A549 (cell line): ENCODE data around the gene RPS6KA3. TPM values are rescaled to one million over a fixed set of nuclear protein-coding genes. Genes with fewer than 3 reads are reported as not detected.

Experiments
- ATAC-seq, 2 experiments: fragments of 200-7000 bp in 1 of 2; fragments of >200 bp in 1 of 2; cut with Nextera tagmentation in 1 of 2; cut with Tn5 transposase in 1 of 2; 3 replicates each; pipeline versions ENCODE4 v1.8.0 to v1.9.1; 2018 to 2020; ENCODE audit warnings: mild to moderate bottlenecking in 1 of 2, moderate library complexity in 1 of 2
- CTCF ChIA-PET: fragments of 300-600 bp; sonication (Branson Sonifier 250); formaldehyde crosslinking; extraction: SDS; loops from one replicate; lab custom pipeline; 2021; ENCODE audit warnings: antibody characterized with exemption, inconsistent platforms; lab: Yijun Ruan, JAX
- POLR2A ChIA-PET: fragments of 350-600 bp; formaldehyde crosslinking; extraction: SDS; loops from one replicate; lab custom pipeline; 2021; ENCODE audit warnings: antibody characterized with exemption, inconsistent platforms; lab: Yijun Ruan, JAX
- DNase-seq, 2 experiments: peaks; one replicate each; pipeline versions ENCODE4 v3.0.0 to v3.0.0-alpha.2; 2011 to 2016; ENCODE audit warnings: low read depth in 1 of 2, low spot score in 1 of 2
- FAIRE-seq: peaks from 2 replicates; lab custom pipeline; 2011; peaks lifted over from hg19 to GRCh38; lab: Jason Lieb, UNC
- H3K27ac ChIP-seq, 2 experiments: fragments of >200 bp; sonication (Bioruptor Twin); formaldehyde crosslinking; 3 replicates each; pipeline ENCODE4 v1.5.1; 2016 to 2017
- H3K4me1 ChIP-seq: fragments of >200 bp; sonication (Bioruptor Twin); formaldehyde crosslinking; 3 replicates; pipeline ENCODE4 v1.6.1; 2016
- H3K4me2 ChIP-seq: fragments of >200 bp; sonication (Bioruptor Twin); formaldehyde crosslinking; 3 replicates; pipeline ENCODE4 v1.6.1; 2016
- H3K4me3 ChIP-seq: fragments of >200 bp; sonication (Bioruptor Twin); formaldehyde crosslinking; 3 replicates; pipeline ENCODE4 v1.5.1; 2016
- H3K9me3 ChIP-seq: fragments of >200 bp; sonication (Bioruptor Twin); formaldehyde crosslinking; 3 replicates; pipeline ENCODE4 v1.6.1; 2016
- ATOH8 ChIP-seq: fragments of 250-450 bp; sonication (Bioruptor Pico); IDR thresholded peaks from 2 replicates; pipeline ENCODE4 v1.5.0; 2020; ENCODE audit warnings: low read depth, mild to moderate bottlenecking, moderate library complexity
- BCL3 ChIP-seq: fragments of >200 bp; sonication (Bioruptor Twin); formaldehyde crosslinking; IDR thresholded peaks from 3 replicates; pipeline ENCODE4 v1.6.1; 2016
- CBX8 ChIP-seq: fragments of 200-600 bp; sonication (generic); IDR thresholded peaks from 2 replicates; pipeline ENCODE4 v1.6.1; 2016
- CEBPB ChIP-seq, 2 experiments: fragments of >200 bp in 1 of 2; sonication (Bioruptor Twin) in 1 of 2; formaldehyde crosslinking in 1 of 2; IDR thresholded peaks; 2 replicates each; pipeline ENCODE4 v1.6.1; 2012 to 2016
- E2F6 ChIP-seq: IDR thresholded peaks from 2 replicates; pipeline ENCODE4 v1.6.1; 2012; ENCODE audit warnings: low read depth, borderline replicate concordance
- EP300 ChIP-seq, 2 experiments: fragments of >200 bp; sonication (Bioruptor Twin); formaldehyde crosslinking; IDR thresholded peaks; 2 replicates in 1 of 2; 3 replicates in 1 of 2; pipeline ENCODE4 v1.6.1; 2016 to 2017
- FOSB ChIP-seq: fragments of 250-450 bp; sonication (Bioruptor Pico); IDR thresholded peaks from 2 replicates; pipeline ENCODE4 v1.5.0; 2020; ENCODE audit warnings: mild to moderate bottlenecking, moderate library complexity
- FOSL2 ChIP-seq, 2 experiments: fragments of 450-650 bp in 1 of 2; fragments of >200 bp in 1 of 2; sonication (Bioruptor Twin) in 1 of 2; formaldehyde crosslinking; IDR thresholded peaks; 2 replicates each; pipeline versions ENCODE4 v1.5.0 to v1.6.1; 2016 to 2020; ENCODE audit warnings: mild to moderate bottlenecking in 1 of 2, moderate library complexity in 1 of 2
- JUN ChIP-seq, 2 experiments: fragments of >200 bp; sonication (Bioruptor Twin); formaldehyde crosslinking; IDR thresholded peaks; 2 replicates in 1 of 2; 3 replicates in 1 of 2; pipeline ENCODE4 v1.6.1; 2016 to 2017
- MAX ChIP-seq: IDR thresholded peaks from 2 replicates; pipeline ENCODE4 v1.6.1; 2012
- MYC ChIP-seq: IDR thresholded peaks from 2 replicates; pipeline ENCODE4 v1.6.1; 2012; ENCODE audit warnings: mild to moderate bottlenecking, inconsistent platforms, low read length, improper control_type of control experiment, borderline replicate concordance
- NR3C1 ChIP-seq: fragments of >200 bp; sonication (Bioruptor Twin); formaldehyde crosslinking; IDR thresholded peaks from 3 replicates; pipeline ENCODE4 v1.6.1; 2017
- POLR2A ChIP-seq: IDR thresholded peaks from 2 replicates; pipeline ENCODE4 v1.6.1; 2012; ENCODE audit warnings: mild to moderate bottlenecking, low read length
- POLR2AphosphoS2 ChIP-seq: conservative IDR thresholded peaks from 2 replicates; pipeline ENCODE4 v1.6.1; 2012; ENCODE audit warnings: low read length, improper control_type of control experiment, inconsistent platforms
- RAD21 ChIP-seq, 2 experiments: fragments of >200 bp in 1 of 2; sonication (Bioruptor Twin) in 1 of 2; formaldehyde crosslinking in 1 of 2; IDR thresholded peaks in 1 of 2; conservative IDR thresholded peaks in 1 of 2; 2 replicates in 1 of 2; 3 replicates in 1 of 2; pipeline ENCODE4 v1.6.1; 2012 to 2018; ENCODE audit warnings: inconsistent platforms in 1 of 2
- RARB ChIP-seq: fragments of 250-450 bp; sonication (Bioruptor Pico); IDR thresholded peaks from 2 replicates; pipeline ENCODE4 v1.8.0; 2021; ENCODE audit warnings: mild to moderate bottlenecking, moderate library complexity
- REST ChIP-seq: fragments of 200-600 bp; sonication (generic); IDR thresholded peaks from 2 replicates; pipeline ENCODE4 v1.6.1; 2016; ENCODE audit warnings: antibody characterized with exemption, mild to moderate bottlenecking, moderate library complexity
- RFX5 ChIP-seq: fragments of 450-650 bp; IDR thresholded peaks from 2 replicates; pipeline ENCODE4 v1.7.1; 2014; ENCODE audit warnings: antibody characterized with exemption, mild to moderate bottlenecking, moderate library complexity
- TP53 ChIP-seq: fragments of 250-450 bp; sonication (Bioruptor Pico); IDR thresholded peaks from 2 replicates; pipeline ENCODE4 v1.5.0; 2021; ENCODE audit warnings: mild to moderate bottlenecking, moderate library complexity
- USF2 ChIP-seq: fragments of 450-650 bp; IDR thresholded peaks from 2 replicates; pipeline ENCODE4 v1.6.1; 2014; ENCODE audit warnings: antibody characterized with exemption
- ZC3H11A ChIP-seq: fragments of 450-650 bp; IDR thresholded peaks from 2 replicates; pipeline ENCODE4 v1.6.1; 2014; ENCODE audit warnings: antibody characterized with exemption, mild to moderate bottlenecking
- ZFP36 ChIP-seq: fragments of 450-650 bp; IDR thresholded peaks from 2 replicates; pipeline ENCODE4 v1.6.1; 2014; ENCODE audit warnings: borderline replicate concordance; ENCODE audit not compliant: partially characterized antibody
- ZNF302 ChIP-seq: fragments of 250-450 bp; sonication (Bioruptor Pico); IDR thresholded peaks from 2 replicates; pipeline ENCODE4 v1.9.0; 2021; ENCODE audit warnings: inconsistent platforms, mild to moderate bottlenecking, moderate library complexity
- WGBS: methylation state at CpG from one replicate; pipeline ENCODE4 v1.1.6; 2017; ENCODE audit errors: missing lambda C conversion rate; 5-methylcytosine and 5-hydroxymethylcytosine counted together
- polyA minus RNA-seq: library from RNA; depleted of rRNA, polyadenylated mRNA; stranded (reverse); fragments of >200 nt; gene quantifications from 2 replicates; pipeline ENCODE4 v1.2.3, GENCODE V29; 2011; rRNA and poly(A)+ RNA removed
- polyA plus RNA-seq, 4 experiments: library from polyadenylated mRNA; depleted of rRNA in 3 of 4; stranded (reverse); fragments of >200 nt; fragmentation: RNase III in 1 of 4; extraction: RNeasy Plus Mini Kit Qiagen cat#74134 plus additional on column Dnase treatment in 1 of 4; gene quantifications; 2 replicates in 3 of 4; 3 replicates in 1 of 4; pipeline ENCODE4 v1.2.3, GENCODE V29; 2011 to 2017

RPS6KA3 gene
- polyA plus RNA-seq (2011; rRNA removed) = 109 and 117 TPM in 2 replicates
- polyA plus RNA-seq (2012; cell fraction: cytosol; rRNA removed) = 20.6 and 22.4 TPM in 2 replicates
- polyA plus RNA-seq (2012; cell fraction: nucleus; rRNA removed) = 8.8 and 10.3 TPM in 2 replicates
- 39.5 to 41.1 TPM (median 40.5 TPM) in 3 replicates for polyA plus RNA-seq (2017; fragmentation: RNase III; extraction: RNeasy Plus Mini Kit Qiagen cat#74134 plus additional on column Dnase treatment)
- 88.5 and 90.8 TPM in 2 replicates for polyA minus RNA-seq

- 2% methylated on average over 7 of the region's 77 CpGs for WGBS
- Histone ChIP-seq H3K4me2 (peak within 1 kb of the TSS; percentile 95), H3K27ac (peak within 1 kb of the TSS; percentile 96 to 99), H3K4me3 (peak within 1 kb of the TSS; percentile 65), H3K9me3 (no peaks in the 10 kb centered on the region), H3K4me1 (peaks cover 49% of the 10 kb centered on the region)
- CTCF ChIA-PET = interaction anchor here (0.5 kb wide), 1 partner anchor 11 kb away, joined by 3 read pairs; no protein-coding TSS in a partner anchor
- TF ChIP-seq ATOH8 (CRISPR knock-in tag) (no peak), POLR2A (peak; percentile 29; the same call in 1 of the 2 replicates), E2F6 (peak; percentile 47), USF2 (peak; percentile 43), JUN (IDR thresholded peaks at IDR 0.05) (peak; percentile 53 to 56; a peak in 3 of 5 replicates), MAX (peak; percentile 61), BCL3 (0 out of 3 replicates have a peak, but pooled peaks have one; percentile 29), TP53 (no peak), REST (no peak), ZFP36 (no peak), FOSB (CRISPR knock-in tag) (0 out of 2 replicates have a peak, but pooled peaks have one; percentile 36), MYC (peak; percentile 42; the same call in 1 of the 2 replicates)
- DNase-seq = peak; percentile 63 to 93
- POLR2A ChIA-PET = interaction anchor here (0.6 to 2.2 kb wide), 4 partner anchors 8 to 174 kb away, joined by 3 to 26 read pairs (median 6); no protein-coding TSS in a partner anchor
- FAIRE-seq = no peak
- ATAC-seq = peak; percentile 83 to 89
Observed at GRCh38 chrX:20266810-20267606, at the start of gene RPS6KA3. TSS of gene RPS6KA3 (minus strand) at chrX:20266909. CDS start at chrX:20266632, 277 bp downstream.

GRCh38 chrX:20315140-20315539, 48.4 kb upstream of the RPS6KA3 start:
- FAIRE-seq = no peak
- WGBS = 61% methylated on average over 2 of the region's 2 CpGs
- no peak for TF ChIP-seq ZC3H11A
- TF ChIP-seq RFX5 = no peak
- TF ChIP-seq FOSB (CRISPR knock-in tag) = no peak
- no peak for TF ChIP-seq ZNF302 (CRISPR knock-in tag)
- TF ChIP-seq CEBPB (IDR thresholded peaks at IDR 0.05) = no peak
- TF ChIP-seq NR3C1 = no peak
- TF ChIP-seq POLR2AphosphoS2 = no peak
- TF ChIP-seq CBX8 = no peak
- TF ChIP-seq RAD21 (conservative IDR thresholded peaks at IDR 0.05 in 1 of 2, IDR thresholded peaks at IDR 0.05 in 1 of 2) = no peak
- TF ChIP-seq RARB (CRISPR knock-in tag) = no peak
- TF ChIP-seq BCL3 = no peak
- TF ChIP-seq TP53 = no peak
- no peak for TF ChIP-seq EP300 (IDR thresholded peaks at IDR 0.05)
- TF ChIP-seq FOSL2 (IDR thresholded peaks at IDR 0.05) = no peak
- no peak for TF ChIP-seq FOSL2 (CRISPR knock-in tag; IDR thresholded peaks at IDR 0.05)

More at GRCh38 chrX:20315140-20315539, 48.4 kb upstream of the RPS6KA3 start:
- no peak overlapping the region for H3K4me2 ChIP-seq
- H3K27ac ChIP-seq = peak overlapping the region in 1 of 2 experiments; percentile 58; a peak in 2 of 6 replicates
- DNase-seq (no peak), ATAC-seq (no peak)
- H3K4me3 ChIP-seq = no peak overlapping the region
- no peaks in the 10 kb centered on the region for H3K9me3 ChIP-seq
- ChIA-PET POLR2A (no interaction called here), CTCF (no interaction called here)
- H3K4me1 ChIP-seq = no peaks in the 10 kb centered on the region
